Upper lobe of left lung (tissue), 6 donors: ENCODE measurements around the gene RBBP6. TPM values are rescaled to one million over a fixed set of nuclear protein-coding genes. Genes with fewer than 3 reads are reported as not detected.

Experiments used
- ATAC-seq, 2 donors: fragments of 200-7000 bp; cut with Tn5 transposase; one replicate each; pipeline ENCODE4 v1.9.1; 2022; ENCODE audit warnings: mild to moderate bottlenecking in 2 of 2, moderate library complexity in 2 of 2; ENCODE audit not compliant: low FRiP score in 2 of 2
- DNase-seq, 2 donors: peaks; one replicate each; pipeline ENCODE4 v3.0.0-alpha.2; 2019 to 2020
- H3K27ac ChIP-seq, 4 donors: fragments of 200-600 bp; sonication (generic); one replicate each; pipeline ENCODE4 v1.5.1; 2016 to 2019
- H3K27me3 ChIP-seq, 4 donors: fragments of 200-600 bp; sonication (generic); one replicate each; pipeline ENCODE4 v1.5.1; 2017 to 2019
- H3K36me3 ChIP-seq, 4 donors: fragments of 200-600 bp; sonication (generic); one replicate each; pipeline ENCODE4 v1.5.1; 2016 to 2019
- H3K4me1 ChIP-seq, 4 donors: fragments of 200-600 bp; sonication (generic); one replicate each; pipeline ENCODE4 v1.5.1; 2018 to 2019
- H3K4me3 ChIP-seq, 4 donors: fragments of 200-600 bp; sonication (generic); one replicate each; pipeline ENCODE4 v1.5.1; 2017 to 2019; ENCODE audit warnings: mild to moderate bottlenecking in 2 of 4, moderate library complexity in 1 of 4
- H3K9me3 ChIP-seq, 4 donors: fragments of 200-600 bp; sonication (generic); one replicate each; pipeline ENCODE4 v1.5.1; 2018 to 2019
- EP300 ChIP-seq, 4 donors: sonication (generic); formaldehyde crosslinking; IDR thresholded peaks; one replicate each; pipeline ENCODE4 v1.5.1; 2017; ENCODE audit warnings: antibody characterized with exemption in 4 of 4, control low read depth in 2 of 4
- POLR2A ChIP-seq, 4 donors: fragments of 450-650 bp; IDR thresholded peaks; one replicate each; pipeline ENCODE4 v1.5.1; 2016 to 2017; ENCODE audit warnings: antibody characterized with exemption in 4 of 4, mild to moderate bottlenecking in 2 of 4
- POLR2AphosphoS5 ChIP-seq, 2 donors: sonication (generic); formaldehyde crosslinking; IDR thresholded peaks; one replicate each; pipeline ENCODE4 v1.5.1; 2017; ENCODE audit warnings: antibody characterized with exemption in 2 of 2
- WGBS, 2 donors: methylation state at CpG; one replicate each; pipeline ENCODE4 v1.1.5; 2017 to 2018; 5-methylcytosine and 5-hydroxymethylcytosine counted together
- total RNA-seq, 6 donors: library from RNA; depleted of rRNA in 4 of 6; stranded (reverse); fragments of >200 nt in 4 of 6; gene quantifications; one replicate each; pipeline versions ENCODE4 v1.1.0 to v1.2.1, GENCODE V29; 2016 to 2021
- TF ChIP-seq, protein P1 (sequence below), 6 experiments: fragments of 450-650 bp in 4 of 6; fragments of 200-600 bp in 2 of 6; sonication (generic) in 2 of 6; IDR thresholded peaks; one replicate each; pipeline ENCODE4 v1.5.1; 2016 to 2019; ENCODE audit warnings: antibody characterized with exemption in 6 of 6
- donor health status: DM: no; HTN: no; CAD: no; lungs with moderate emphysema.
- donor health status: DM: no; HTN: yes; CAD: no; lungs with severe emphysema.

RBBP6 gene
- total RNA-seq, 6 donors from 2014 or later: 40.9 to 79.5 (median 45.4) TPM

DNA sequence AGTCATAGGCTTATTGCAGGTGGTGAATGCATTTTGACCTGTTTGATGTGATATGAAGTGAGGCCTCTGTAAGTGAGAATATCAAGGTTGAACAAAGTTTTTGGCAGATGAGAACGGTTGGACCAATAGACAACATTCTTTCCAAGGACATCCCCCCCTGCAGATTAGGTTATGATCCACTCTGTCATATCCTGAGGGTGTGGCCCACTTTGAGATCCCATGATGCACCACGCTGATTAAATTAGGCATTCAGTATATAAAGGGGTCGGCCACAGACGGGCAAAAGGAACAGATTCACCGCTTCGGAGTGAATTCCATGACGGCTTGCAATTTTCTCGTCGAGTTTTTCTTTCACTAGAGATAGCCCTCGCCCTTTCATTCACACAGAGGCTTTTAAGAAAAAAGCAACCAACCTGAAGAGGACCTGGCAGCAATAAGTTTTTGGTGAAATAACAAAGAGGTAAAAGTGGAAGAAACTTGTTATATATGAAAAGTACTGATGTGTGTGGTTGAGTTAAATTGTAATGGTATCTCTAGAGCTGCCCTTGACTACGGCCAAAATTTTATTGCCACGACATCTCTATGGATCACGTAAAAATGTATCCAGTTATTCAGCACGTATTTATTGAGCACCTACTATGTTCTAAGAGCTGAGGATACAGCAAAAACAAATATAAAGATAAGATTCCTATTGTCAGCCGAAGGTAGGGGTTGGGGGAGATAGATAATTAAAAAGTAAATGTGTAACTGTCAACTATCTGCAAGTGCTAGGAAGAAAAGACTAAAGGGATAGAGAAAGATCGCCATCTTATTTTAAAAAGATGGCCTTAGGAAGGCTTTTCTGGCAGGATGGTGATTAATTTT lies 1.7 kb upstream of the RBBP6 start:
- no peak for TF ChIP-seq POLR2A (IDR thresholded peaks at IDR 0.05)
- TF ChIP-seq EP300 (IDR thresholded peaks at IDR 0.05): no peak
- no peak for TF ChIP-seq POLR2AphosphoS5 (IDR thresholded peaks at IDR 0.05)
- TF ChIP-seq, protein P1, sequence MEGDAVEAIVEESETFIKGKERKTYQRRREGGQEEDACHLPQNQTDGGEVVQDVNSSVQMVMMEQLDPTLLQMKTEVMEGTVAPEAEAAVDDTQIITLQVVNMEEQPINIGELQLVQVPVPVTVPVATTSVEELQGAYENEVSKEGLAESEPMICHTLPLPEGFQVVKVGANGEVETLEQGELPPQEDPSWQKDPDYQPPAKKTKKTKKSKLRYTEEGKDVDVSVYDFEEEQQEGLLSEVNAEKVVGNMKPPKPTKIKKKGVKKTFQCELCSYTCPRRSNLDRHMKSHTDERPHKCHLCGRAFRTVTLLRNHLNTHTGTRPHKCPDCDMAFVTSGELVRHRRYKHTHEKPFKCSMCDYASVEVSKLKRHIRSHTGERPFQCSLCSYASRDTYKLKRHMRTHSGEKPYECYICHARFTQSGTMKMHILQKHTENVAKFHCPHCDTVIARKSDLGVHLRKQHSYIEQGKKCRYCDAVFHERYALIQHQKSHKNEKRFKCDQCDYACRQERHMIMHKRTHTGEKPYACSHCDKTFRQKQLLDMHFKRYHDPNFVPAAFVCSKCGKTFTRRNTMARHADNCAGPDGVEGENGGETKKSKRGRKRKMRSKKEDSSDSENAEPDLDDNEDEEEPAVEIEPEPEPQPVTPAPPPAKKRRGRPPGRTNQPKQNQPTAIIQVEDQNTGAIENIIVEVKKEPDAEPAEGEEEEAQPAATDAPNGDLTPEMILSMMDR (IDR thresholded peaks at IDR 0.05): no peak
- ATAC-seq (no peak), DNase-seq (no peak)
- Histone ChIP-seq H3K36me3 (no peaks in the 10 kb centered on the region), H3K9me3 (no peaks in the 10 kb centered on the region), H3K4me3 (no peak overlapping the region), H3K27me3 (no peaks in the 10 kb centered on the region), H3K4me1 (peaks cover 10 to 16% (median 13%) of the 10 kb centered on the region in 4 donors), H3K27ac (no peak overlapping the region)
- WGBS, 2 donors: 84 to 86% methylated on average over 16 of the region's 16 CpGs

GRCh38 chr16:24538756-24539294 lies 541 bp upstream of the RBBP6 start:
- DNase-seq: peak in 1 of 2 donors; percentile 62
- TF ChIP-seq POLR2AphosphoS5 (IDR thresholded peaks at IDR 0.05) (no peak), EP300 (IDR thresholded peaks at IDR 0.05) (no peak), POLR2A (IDR thresholded peaks at IDR 0.05) (no peak)
- TF ChIP-seq, protein P1 (IDR thresholded peaks at IDR 0.05): no peak
- Histone ChIP-seq H3K4me3 (peak overlapping the region; percentile 57 to 93 (median 72)), H3K27me3 (no peaks in the 10 kb centered on the region), H3K27ac (peak overlapping the region; percentile 97 to 100 (median 100)), H3K9me3 (no peaks in the 10 kb centered on the region), H3K36me3 (no peaks in the 10 kb centered on the region), H3K4me1 (peaks cover 21 to 27% (median 24%) of the 10 kb centered on the region in 4 donors)
- WGBS, 2 donors: 22 to 26% methylated on average over 6 to 11 of the region's 11 CpGs
- peak; percentile 63 to 72 for ATAC-seq

DNA sequence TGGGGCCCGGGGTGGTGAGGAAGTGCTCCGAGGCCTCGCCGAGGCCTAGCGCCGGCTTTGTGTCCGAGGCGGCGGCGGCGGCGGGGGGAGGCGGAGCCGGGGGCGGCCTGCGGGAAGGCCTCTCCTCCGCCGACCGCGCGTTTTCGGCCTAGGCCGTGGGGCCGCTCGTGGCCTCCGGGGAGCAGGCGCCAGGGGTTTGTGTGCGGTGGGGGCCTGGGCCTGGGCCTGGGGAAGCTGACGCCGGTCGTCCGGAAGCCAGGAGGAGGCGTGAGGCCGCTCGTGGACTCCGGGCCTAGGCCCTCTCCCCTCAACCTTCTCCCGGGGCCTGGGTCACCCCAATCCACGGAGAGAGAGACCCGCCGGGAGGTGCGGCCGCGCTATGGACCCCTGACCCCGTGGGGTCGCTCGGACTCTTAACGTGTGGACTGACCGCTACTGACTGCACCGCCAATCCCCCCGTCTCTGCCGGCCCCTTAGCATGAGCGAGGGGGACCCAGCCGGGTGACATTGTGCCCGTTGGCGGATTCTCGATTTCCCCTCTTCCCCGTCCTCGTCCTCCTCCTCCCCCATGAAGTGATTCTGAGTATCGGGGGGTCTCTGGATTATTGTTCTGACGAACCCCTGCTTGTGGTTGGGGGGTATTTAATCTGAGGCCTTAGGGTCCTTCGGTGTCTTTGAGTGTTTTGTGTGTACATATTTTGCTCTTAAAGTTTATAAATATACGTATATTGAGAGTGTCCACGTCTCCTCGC lies 660 bp downstream of the RBBP6 start:
- WGBS, 2 donors: 0 to 1% methylated on average over 24 to 28 of the region's 64 CpGs

DNA sequence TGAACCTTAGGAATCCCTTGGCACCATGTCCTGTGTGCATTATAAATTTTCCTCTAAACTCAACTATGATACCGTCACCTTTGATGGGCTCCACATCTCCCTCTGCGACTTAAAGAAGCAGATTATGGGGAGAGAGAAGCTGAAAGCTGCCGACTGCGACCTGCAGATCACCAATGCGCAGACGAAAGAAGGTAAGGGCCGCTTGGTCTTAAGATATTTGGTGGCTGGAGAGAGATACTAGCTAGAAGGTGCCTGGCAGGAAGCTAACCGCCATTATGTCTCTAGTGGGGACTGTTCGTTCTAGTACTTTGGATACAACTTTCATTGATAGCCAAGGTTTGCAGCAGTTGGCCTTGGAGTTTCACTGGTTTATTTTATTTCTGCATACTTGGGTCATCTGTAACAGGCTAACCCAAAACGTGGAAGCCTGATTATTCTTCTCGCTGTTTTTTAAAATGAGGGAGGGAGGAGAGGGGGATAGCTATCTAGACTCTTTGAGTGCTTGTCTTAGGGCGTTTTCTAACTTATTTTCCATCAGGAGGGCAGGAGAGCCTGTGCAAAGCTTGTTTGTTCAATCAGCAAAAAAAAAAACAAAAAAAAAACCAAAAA lies 1.3 kb downstream of the RBBP6 start:
- TF ChIP-seq, protein P1 (IDR thresholded peaks at IDR 0.05): no peak
- no peak for TF ChIP-seq EP300 (IDR thresholded peaks at IDR 0.05)
- TF ChIP-seq POLR2AphosphoS5 (IDR thresholded peaks at IDR 0.05): peak in 1 of 2 donors; percentile 16
- TF ChIP-seq POLR2A (IDR thresholded peaks at IDR 0.05): no peak
- Histone ChIP-seq H3K27ac (peak overlapping the region; percentile 97 to 100 (median 100)), H3K9me3 (no peaks in the 10 kb centered on the region), H3K27me3 (no peaks in the 10 kb centered on the region), H3K4me3 (peak overlapping the region; percentile 67 to 93 (median 84)), H3K4me1 (peaks cover 33 to 45% (median 41%) of the 10 kb centered on the region in 4 donors), H3K36me3 (no peaks in the 10 kb centered on the region)
- DNase-seq (no peak), ATAC-seq (no peak)
- WGBS, 2 donors: 1 to 2% methylated on average over 12 of the region's 12 CpGs

More for the DNA sequence above, 660 bp downstream of the RBBP6 start:
- peak overlapping the region; percentile 67 to 93 (median 84) for H3K4me3 ChIP-seq
- peaks cover 33 to 39% (median 36%) of the 10 kb centered on the region in 4 donors for H3K4me1 ChIP-seq
- peak; percentile 67 to 84 for ATAC-seq
- no peak for TF ChIP-seq POLR2AphosphoS5 (IDR thresholded peaks at IDR 0.05)
- TF ChIP-seq, protein P1 (IDR thresholded peaks at IDR 0.05): no peak
- no peak for TF ChIP-seq POLR2A (IDR thresholded peaks at IDR 0.05)
- TF ChIP-seq EP300 (IDR thresholded peaks at IDR 0.05): no peak
- H3K9me3 ChIP-seq: no peaks in the 10 kb centered on the region
- peak; percentile 45 to 95 for DNase-seq
- peak overlapping the region; percentile 97 to 100 (median 100) for H3K27ac ChIP-seq
- no peaks in the 10 kb centered on the region for H3K27me3 ChIP-seq
- H3K36me3 ChIP-seq: no peaks in the 10 kb centered on the region
